Measurements from ENCODE around the gene FMNL1. TPM values are rescaled to one million over a fixed set of nuclear protein-coding genes. Genes with fewer than 3 reads are reported as not detected.

FMNL1 gene
- polyA plus RNA-seq, 1 experiment: 2.0 TPM

GRCh38 chr17:45264430-45264829 lies 42.7 kb downstream of the FMNL1 start:
- Histone ChIP-seq H3K27me3 (ENCODE audit: control insufficient read depth, insufficient read depth, low read length) (no peaks in the 10 kb centered on the region), H3K4me3 (ENCODE audit: low read depth, low read length) (no peak overlapping the region), H3K36me3 (ENCODE audit: control insufficient read depth, insufficient read depth, low read length) (peaks cover 42% of the 10 kb centered on the region)
- DNase-seq (ENCODE audit: low read depth): no peak
- POLR2A ChIA-PET: no interaction called here
- TF ChIP-seq CTCF (IDR thresholded peaks at IDR 0.05; ENCODE audit: insufficient read depth, low read depth, low read length): no peak
- CTCF ChIA-PET: interaction anchor here (1.5 to 4.9 kb wide), 3 partner anchors 13 to 121 kb away, joined by 4 to 35 read pairs (median 6); no protein-coding TSS in a partner anchor

- CTCF ChIA-PET: interaction anchor here (1.1 to 4.9 kb wide), 5 partner anchors 12 to 121 kb away, joined by 3 to 35 read pairs (median 11); no protein-coding TSS in a partner anchor
- POLR2A ChIA-PET: no interaction called here
- peaks cover 48% of the 10 kb centered on the region for H3K36me3 ChIP-seq (ENCODE audit: control insufficient read depth, insufficient read depth, low read length)
These were observed 43.3 kb downstream of the FMNL1 start for GRCh38 chr17:45264988-45265387.

DNA sequence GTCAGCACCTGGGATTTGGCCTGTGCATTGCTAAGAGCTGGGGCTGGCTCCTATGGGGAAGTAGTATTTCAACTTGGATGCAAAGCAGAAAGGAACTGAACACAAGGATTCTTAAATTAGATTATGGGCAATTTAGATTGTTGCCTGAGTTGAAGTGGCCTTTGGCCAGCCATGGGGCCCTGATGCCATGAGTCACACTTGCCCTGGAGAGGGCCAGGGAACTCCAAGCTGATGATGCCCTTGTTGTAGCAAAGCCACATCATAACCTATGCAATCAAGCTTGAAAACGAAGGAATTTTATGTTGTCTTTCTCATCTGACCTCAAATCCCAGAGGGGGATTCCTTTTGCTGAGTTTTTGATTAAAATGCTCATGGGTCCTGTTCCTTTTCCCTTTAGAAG lies 44.1 kb downstream of the FMNL1 start:
- ChIA-PET CTCF (interaction anchor here (1.0 to 4.9 kb wide), 10 partner anchors 12 to 126 kb away, joined by 3 to 35 read pairs (median 4); no protein-coding TSS in a partner anchor), POLR2A (no interaction called here)
- no peak for DNase-seq (ENCODE audit: low read depth)
- H3K36me3 ChIP-seq (ENCODE audit: control insufficient read depth, insufficient read depth, low read length): peaks cover 56% of the 10 kb centered on the region
- no peak for TF ChIP-seq CTCF (IDR thresholded peaks at IDR 0.05; ENCODE audit: insufficient read depth, low read depth, low read length)
- no peaks in the 10 kb centered on the region for H3K27me3 ChIP-seq (ENCODE audit: control insufficient read depth, insufficient read depth, low read length)
- H3K4me3 ChIP-seq (ENCODE audit: low read depth, low read length): no peak overlapping the region

More at GRCh38 chr17:45264988-45265387, 43.3 kb downstream of the FMNL1 start:
- Histone ChIP-seq H3K27me3 (ENCODE audit: control insufficient read depth, insufficient read depth, low read length) (no peaks in the 10 kb centered on the region), H3K4me3 (ENCODE audit: low read depth, low read length) (no peak overlapping the region)
- TF ChIP-seq CTCF (IDR thresholded peaks at IDR 0.05; ENCODE audit: insufficient read depth, low read depth, low read length): no peak
- no peak for DNase-seq (ENCODE audit: low read depth)

- no peak overlapping the region for H3K4me3 ChIP-seq (ENCODE audit: low read depth, low read length)
- H3K27me3 ChIP-seq (ENCODE audit: control insufficient read depth, insufficient read depth, low read length): no peaks in the 10 kb centered on the region
- DNase-seq (ENCODE audit: low read depth): no peak
- ChIA-PET POLR2A (no interaction called here), CTCF (interaction anchor here (1.0 to 4.9 kb wide), 12 partner anchors 10 to 131 kb away, joined by 3 to 35 read pairs (median 4); partner anchors contain the start of gene ACBD4)
- peaks cover 59% of the 10 kb centered on the region for H3K36me3 ChIP-seq (ENCODE audit: control insufficient read depth, insufficient read depth, low read length)
- TF ChIP-seq CTCF (IDR thresholded peaks at IDR 0.05; ENCODE audit: insufficient read depth, low read depth, low read length): no peak
These were observed 44.8 kb downstream of the FMNL1 start for GRCh38 chr17:45266372-45266926.

GRCh38 chr17:45267436-45268055 lies 45.9 kb downstream of the FMNL1 start:
- no peak for DNase-seq (ENCODE audit: low read depth)
- Histone ChIP-seq H3K4me3 (ENCODE audit: low read depth, low read length) (no peak overlapping the region), H3K36me3 (ENCODE audit: control insufficient read depth, insufficient read depth, low read length) (peaks cover 59% of the 10 kb centered on the region), H3K27me3 (ENCODE audit: control insufficient read depth, insufficient read depth, low read length) (no peaks in the 10 kb centered on the region)
- TF ChIP-seq CTCF (IDR thresholded peaks at IDR 0.05; ENCODE audit: insufficient read depth, low read depth, low read length): no peak
- POLR2A ChIA-PET: interaction anchor here (0.7 kb wide), 1 partner anchor 216 kb away, joined by 3 read pairs; no protein-coding TSS in a partner anchor
- CTCF ChIA-PET: interaction anchor here (0.6 to 4.9 kb wide), 9 partner anchors 10 to 132 kb away, joined by 3 to 35 read pairs (median 6); partner anchors contain the start of gene ACBD4

Measured in BJ (cell line).